HCT116 (cell line): ENCODE measurements around the gene IPO13.

ENCODE experiments used
- CEBPB ChIP-seq: IDR thresholded peaks from 2 replicates; pipeline ENCODE4 v1.6.1; 2012; ENCODE audit warnings: low read depth
- FOSL1 ChIP-seq: IDR thresholded peaks from 2 replicates; pipeline ENCODE4 v1.6.1; 2012; ENCODE audit warnings: low read depth
- POLR2A ChIP-seq: IDR thresholded peaks from 2 replicates; pipeline ENCODE4 v1.7.0; 2011; ENCODE audit warnings: borderline replicate concordance; ENCODE audit not compliant: insufficient read depth, insufficient read length; ENCODE audit errors: extremely low read depth
- ZNF274 ChIP-seq: fragments of 200-500 bp; sonication (Bioruptor generic); IDR thresholded peaks from 2 replicates; pipeline ENCODE4 v1.6.1; 2014; ENCODE audit warnings: mild to moderate bottlenecking, low read depth, low read length, inconsistent platforms
- TF ChIP-seq, protein P1 (sequence below), 3 experiments: fragments of 200-600 bp in 1 of 3; sonication (generic) in 1 of 3; IDR thresholded peaks in 2 of 3; conservative IDR thresholded peaks in 1 of 3; 2 replicates each; pipeline ENCODE4 v1.5.1; 2012 to 2017; ENCODE audit warnings: low read depth in 2 of 3, low read length in 2 of 3, antibody characterized with exemption in 1 of 3, borderline replicate concordance in 1 of 3, control low read depth in 1 of 3, mild to moderate bottlenecking in 1 of 3, mixed read lengths in 1 of 3, mixed run types in 1 of 3, moderate library complexity in 1 of 3; ENCODE audit not compliant: insufficient read depth in 1 of 3

DNA sequence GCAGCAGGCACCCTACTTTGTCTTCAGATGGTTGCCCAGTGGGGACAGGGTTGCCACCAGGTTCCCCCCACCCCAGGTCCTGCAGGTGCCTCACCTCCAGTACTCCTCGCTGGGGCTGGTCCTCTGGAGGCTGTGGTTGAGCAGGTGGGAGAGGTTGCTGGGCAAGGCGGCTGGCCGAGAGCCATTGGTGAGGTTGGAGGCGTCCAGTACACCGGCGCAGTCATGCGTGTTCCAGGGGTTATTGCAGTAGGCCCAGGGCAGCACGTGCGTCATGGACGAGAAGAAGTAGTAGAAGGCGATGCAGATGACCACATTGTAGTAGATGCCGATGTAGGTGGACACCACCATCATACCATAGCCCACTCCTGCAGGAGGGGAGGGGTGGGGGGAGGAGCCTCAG, 61.5 kb downstream of the IPO13 start:
- no peak for TF ChIP-seq FOSL1
- TF ChIP-seq ZNF274 = no peak
- TF ChIP-seq, protein P1, sequence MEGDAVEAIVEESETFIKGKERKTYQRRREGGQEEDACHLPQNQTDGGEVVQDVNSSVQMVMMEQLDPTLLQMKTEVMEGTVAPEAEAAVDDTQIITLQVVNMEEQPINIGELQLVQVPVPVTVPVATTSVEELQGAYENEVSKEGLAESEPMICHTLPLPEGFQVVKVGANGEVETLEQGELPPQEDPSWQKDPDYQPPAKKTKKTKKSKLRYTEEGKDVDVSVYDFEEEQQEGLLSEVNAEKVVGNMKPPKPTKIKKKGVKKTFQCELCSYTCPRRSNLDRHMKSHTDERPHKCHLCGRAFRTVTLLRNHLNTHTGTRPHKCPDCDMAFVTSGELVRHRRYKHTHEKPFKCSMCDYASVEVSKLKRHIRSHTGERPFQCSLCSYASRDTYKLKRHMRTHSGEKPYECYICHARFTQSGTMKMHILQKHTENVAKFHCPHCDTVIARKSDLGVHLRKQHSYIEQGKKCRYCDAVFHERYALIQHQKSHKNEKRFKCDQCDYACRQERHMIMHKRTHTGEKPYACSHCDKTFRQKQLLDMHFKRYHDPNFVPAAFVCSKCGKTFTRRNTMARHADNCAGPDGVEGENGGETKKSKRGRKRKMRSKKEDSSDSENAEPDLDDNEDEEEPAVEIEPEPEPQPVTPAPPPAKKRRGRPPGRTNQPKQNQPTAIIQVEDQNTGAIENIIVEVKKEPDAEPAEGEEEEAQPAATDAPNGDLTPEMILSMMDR (IDR thresholded peaks at IDR 0.05 in 2 of 3, conservative IDR thresholded peaks at IDR 0.05 in 1 of 3; ENCODE audit: borderline replicate concordance in 1 of 3, insufficient read depth in 1 of 3, low read depth in 2 of 3, low read length in 2 of 3) = no peak
- TF ChIP-seq POLR2A = no peak
- no peak for TF ChIP-seq CEBPB
